Endothelial cell of umbilical vein (primary cell): ENCODE data around the gene PSMA1. TPM values are rescaled to one million over a fixed set of nuclear protein-coding genes. Genes with fewer than 3 reads are reported as not detected.

ENCODE experiments used
- BruUV-seq: library from RNA; stranded (reverse); fragments of 400-500 nt; replicated peaks from 2 replicates; lab custom pipeline; 2021; lab: Mats Ljungman, UMichigan
- CTCF ChIA-PET: fragments of 300-600, 350-600 bp; sonication (Branson Sonifier 250); formaldehyde crosslinking; loops from one replicate; lab custom pipeline; 2021; ENCODE audit warnings: antibody characterized with exemption, inconsistent platforms; lab: Charles Lee
- POLR2A ChIA-PET: fragments of 300-600, 350-600 bp; sonication (Branson Sonifier 250); formaldehyde crosslinking; loops from one replicate; lab custom pipeline; 2021; ENCODE audit warnings: antibody characterized with exemption, inconsistent platforms; lab: Charles Lee
- DNase-seq: peaks from one replicate; pipeline ENCODE4 v3.0.0-alpha.2; 2011; ENCODE audit warnings: low read depth, low spot score
- FAIRE-seq: peaks from 2 replicates; lab custom pipeline; 2011; peaks lifted over from hg19 to GRCh38; lab: Jason Lieb, UNC
- H2AFZ ChIP-seq: 2 replicates; pipeline ENCODE4 v1.6.0; 2012; ENCODE audit warnings: low read depth, low read length, control low read depth, inconsistent platforms
- H3K27ac ChIP-seq: 2 replicates; pipeline ENCODE4 v1.5.1; 2011; ENCODE audit warnings: low read depth, mild to moderate bottlenecking, control low read depth, low read length, moderate library complexity; ENCODE audit not compliant: insufficient read depth
- H3K27me3 ChIP-seq, 2 experiments: 2 replicates each; pipeline versions ENCODE4 v1.6.0 to v1.6.1; 2011; ENCODE audit warnings: low read length in 2 of 2, mixed read lengths in 1 of 2; ENCODE audit not compliant: control insufficient read depth in 2 of 2, insufficient read depth in 2 of 2
- H3K36me3 ChIP-seq, 2 experiments: 2 replicates in 1 of 2; 3 replicates in 1 of 2; pipeline ENCODE4 v1.5.1; 2011; ENCODE audit warnings: low read length in 2 of 2, mild to moderate bottlenecking in 1 of 2, moderate library complexity in 1 of 2; ENCODE audit not compliant: control insufficient read depth in 2 of 2, insufficient read depth in 2 of 2; ENCODE audit errors: extremely low read depth in 1 of 2
- H3K4me1 ChIP-seq: 3 replicates; pipeline ENCODE4 v1.5.1; 2011; ENCODE audit warnings: mild to moderate bottlenecking, low read length; ENCODE audit not compliant: control insufficient read depth, insufficient read depth; ENCODE audit errors: extremely low read depth
- H3K4me2 ChIP-seq: 2 replicates; pipeline ENCODE4 v1.6.1; 2011; ENCODE audit warnings: low read length, control low read depth, mixed read lengths; ENCODE audit not compliant: insufficient read depth
- H3K4me3 ChIP-seq, 3 experiments: fragments of 200-600 bp in 1 of 3; sonication (generic), shearing (Covaris generic) in 1 of 3; replicated peaks in 1 of 3; 2 replicates each; pipeline ENCODE4 v1.5.1; 2011 to 2016; ENCODE audit warnings: control low read depth in 3 of 3, low read length in 3 of 3, mild to moderate bottlenecking in 2 of 3, inconsistent platforms in 1 of 3, low read depth in 1 of 3, moderate library complexity in 1 of 3; ENCODE audit not compliant: insufficient read depth in 1 of 3
- H3K79me2 ChIP-seq: 2 replicates; pipeline ENCODE4 v1.6.0; 2012; ENCODE audit warnings: low read length, inconsistent platforms; ENCODE audit not compliant: control insufficient read depth, insufficient read depth
- H3K9ac ChIP-seq: replicated peaks from 2 replicates; pipeline ENCODE3; 2011; ENCODE audit warnings: low read length, control low read depth; ENCODE audit not compliant: insufficient read depth; ENCODE audit errors: extremely low read depth
- H3K9me1 ChIP-seq: replicated peaks from 3 replicates; pipeline ENCODE4 v1.6.0; 2011; ENCODE audit warnings: mild to moderate bottlenecking, low read length; ENCODE audit not compliant: control insufficient read depth, insufficient read depth; ENCODE audit errors: extremely low read depth
- H3K9me3 ChIP-seq: replicated peaks from 2 replicates; pipeline ENCODE4 v1.5.1; 2012; ENCODE audit warnings: low read length, inconsistent platforms; ENCODE audit not compliant: control insufficient read depth, insufficient read depth
- H4K20me1 ChIP-seq: replicated peaks from 2 replicates; pipeline ENCODE3; 2011; ENCODE audit warnings: mild to moderate bottlenecking, low read length; ENCODE audit not compliant: control insufficient read depth, insufficient read depth; ENCODE audit errors: extremely low read depth
- CTCF ChIP-seq, 2 donors: IDR thresholded peaks; 1 replicate in 1 of 2; 2 replicates in 1 of 2; pipeline ENCODE4 v1.5.1; 2011; ENCODE audit warnings: low read length in 2 of 2, mild to moderate bottlenecking in 2 of 2, moderate library complexity in 2 of 2, control low read depth in 1 of 2, inconsistent platforms in 1 of 2, low read depth in 1 of 2; ENCODE audit not compliant: insufficient read depth in 1 of 2; ENCODE audit errors: extremely low read depth in 1 of 2
- EZH2 ChIP-seq: IDR thresholded peaks from 2 replicates; pipeline ENCODE4 v1.6.1; 2012; ENCODE audit warnings: borderline replicate concordance, low read depth, mild to moderate bottlenecking, moderate library complexity, low read length, inconsistent platforms; ENCODE audit not compliant: severe bottlenecking
- FOS ChIP-seq: IDR thresholded peaks from 2 replicates; pipeline ENCODE4 v1.6.1; 2011; ENCODE audit warnings: mild to moderate bottlenecking, low read length, moderate library complexity, borderline replicate concordance; ENCODE audit not compliant: insufficient read depth
- GATA2 ChIP-seq: IDR thresholded peaks from 2 replicates; pipeline ENCODE4 v1.7.0; 2011; ENCODE audit warnings: low read depth, mild to moderate bottlenecking, moderate library complexity, mixed read lengths, low read length; ENCODE audit not compliant: insufficient read length, insufficient read depth
- JUN ChIP-seq: IDR thresholded peaks from 2 replicates; pipeline ENCODE4 v1.6.1; 2011; ENCODE audit warnings: borderline replicate concordance, low read depth; ENCODE audit not compliant: insufficient read length, insufficient read depth
- MAX ChIP-seq: IDR thresholded peaks from 2 replicates; pipeline ENCODE4 v1.6.1; 2011; ENCODE audit not compliant: insufficient read depth, insufficient read length
- MYC ChIP-seq: IDR thresholded peaks from one replicate; pipeline ENCODE4 v1.6.1; 2011; ENCODE audit warnings: mild to moderate bottlenecking, low read depth, low read length
- POLR2A ChIP-seq: IDR thresholded peaks from 2 replicates; pipeline ENCODE4 v1.6.1; 2012; ENCODE audit warnings: low read depth, mild to moderate bottlenecking, control low read depth, low read length
- POLR2AphosphoS5 ChIP-seq: IDR thresholded peaks from 2 replicates; pipeline ENCODE4 v1.6.1; 2012; ENCODE audit warnings: low read depth, mild to moderate bottlenecking, control low read depth, low read length, moderate library complexity; ENCODE audit not compliant: insufficient read depth
- dilution Hi-C: fragments of 300-500 bp; cut with MboI; formaldehyde crosslinking; loops from one replicate; pipeline ENCODE4 v1.15.0; 2019; ENCODE audit warnings: low sequenced_read_pairs; ENCODE audit not compliant: extremely low pct_ligation_motif_present
- intact Hi-C: fragments of 100-400 bp; cut with micrococcal nuclease; formaldehyde crosslinking; loops from one replicate; pipeline ENCODE4 v1.10.0; 2022
- polyA plus RNA-seq, 4 experiments: library from polyadenylated mRNA; depleted of rRNA in 3 of 4; stranded (reverse) in 3 of 4; unstranded in 1 of 4; fragments of >200 nt; gene quantifications; 2 replicates each; pipeline versions ENCODE4 v1.2.1 to v1.2.3, GENCODE V29; 2011 to 2012; ENCODE audit warnings: missing spikeins in 1 of 4
- total RNA-seq: library from RNA; stranded (reverse); gene quantifications from 2 replicates; pipeline ENCODE4 v1.2.3, GENCODE V29; 2021

The PSMA1 gene
- total and polyA plus RNA-seq, 2 donors (not counting 3 experiments of a cell fraction or from before 2014, with no cell fraction given), result 194 to 220 TPM

GRCh38 chr11:14480716-14481115 is 39.5 kb downstream of the PSMA1 start:
- Histone ChIP-seq H3K27ac (no peak overlapping the region), H4K20me1 (peaks cover 3% of the 10 kb centered on the region), H3K4me3 (no peak overlapping the region), H3K9me3 (no peaks in the 10 kb centered on the region), H3K4me2 (no peak overlapping the region), H3K79me2 (peaks cover 7% of the 10 kb centered on the region), H2AFZ (no peak overlapping the region), H3K9me1 (no peaks in the 10 kb centered on the region), H3K4me1 (no peaks in the 10 kb centered on the region), H3K9ac (no peak overlapping the region), H3K36me3 (peaks cover 20 to 53% of the 10 kb centered on the region in 2 experiments), H3K27me3 (no peaks in the 10 kb centered on the region)
- TF ChIP-seq FOS, result no peak
- TF ChIP-seq MAX, result no peak
- no peak for TF ChIP-seq MYC
- no peak for TF ChIP-seq CTCF (IDR thresholded peaks at IDR 0.05; ENCODE audit: extremely low read depth in 1 of 2, insufficient read depth in 1 of 2, low read depth in 1 of 2, low read length in 2 of 2)
- TF ChIP-seq POLR2A, result no peak
- no peak for TF ChIP-seq EZH2
- TF ChIP-seq GATA2, result no peak
- TF ChIP-seq JUN, result no peak
- TF ChIP-seq POLR2AphosphoS5, result no peak
- dilution Hi-C loops (no loop called here), intact Hi-C loops (loop anchor here (2.0 kb wide), 2 partner anchors 16 to 48 kb away; no protein-coding TSS in a partner anchor)
- CTCF ChIA-PET, result interaction anchor here (1.0 to 2.5 kb wide), 7 partner anchors 8 to 180 kb away, joined by 3 to 15 read pairs (median 5); no protein-coding TSS in a partner anchor
- no TSS peak for BruUV-seq
- DNase-seq (no peak), FAIRE-seq (no peak)
- POLR2A ChIA-PET, result no interaction called here
